Measurements from ENCODE around the gene SLC7A1. TPM values are rescaled to one million over a fixed set of nuclear protein-coding genes. Genes with fewer than 3 reads are reported as not detected.

The SLC7A1 gene
- polyA plus RNA-seq, 4 donors, result 3.2 to 34.6 (median 7.5) TPM

GRCh38 chr13:29500386-29500785 lies 95.1 kb downstream of the SLC7A1 start:
- Histone ChIP-seq H3K27me3 (ENCODE audit: control insufficient read depth in 3 of 3, insufficient read depth in 3 of 3, low read length in 3 of 3) (peaks cover 0 to 18% (median 0%) of the 10 kb centered on the region in 3 donors), H3K27ac (ENCODE audit: low read depth in 1 of 3, low read length in 2 of 3) (no peak overlapping the region), H3K4me3 (ENCODE audit: low read depth in 1 of 3, low read length in 3 of 3) (no peak overlapping the region), H3K36me3 (ENCODE audit: control insufficient read depth in 3 of 3, insufficient read depth in 2 of 3, low read depth in 1 of 3, low read length in 3 of 3) (no peaks in the 10 kb centered on the region), H3K9me3 (ENCODE audit: control insufficient read depth in 2 of 2, insufficient read depth in 1 of 2, low read depth in 1 of 2, low read length in 1 of 2) (no peaks in the 10 kb centered on the region), H3K4me1 (ENCODE audit: control insufficient read depth in 3 of 3, insufficient read depth in 2 of 3, low read depth in 1 of 3, low read length in 2 of 3) (peaks cover 0 to 4% (median 0%) of the 10 kb centered on the region in 3 donors)
- 87 to 92% (median 87%) methylated on average over 7 of the region's 7 CpGs for WGBS, 3 donors
- no peak for DNase-seq
- FAIRE-seq, result no peak

DNA sequence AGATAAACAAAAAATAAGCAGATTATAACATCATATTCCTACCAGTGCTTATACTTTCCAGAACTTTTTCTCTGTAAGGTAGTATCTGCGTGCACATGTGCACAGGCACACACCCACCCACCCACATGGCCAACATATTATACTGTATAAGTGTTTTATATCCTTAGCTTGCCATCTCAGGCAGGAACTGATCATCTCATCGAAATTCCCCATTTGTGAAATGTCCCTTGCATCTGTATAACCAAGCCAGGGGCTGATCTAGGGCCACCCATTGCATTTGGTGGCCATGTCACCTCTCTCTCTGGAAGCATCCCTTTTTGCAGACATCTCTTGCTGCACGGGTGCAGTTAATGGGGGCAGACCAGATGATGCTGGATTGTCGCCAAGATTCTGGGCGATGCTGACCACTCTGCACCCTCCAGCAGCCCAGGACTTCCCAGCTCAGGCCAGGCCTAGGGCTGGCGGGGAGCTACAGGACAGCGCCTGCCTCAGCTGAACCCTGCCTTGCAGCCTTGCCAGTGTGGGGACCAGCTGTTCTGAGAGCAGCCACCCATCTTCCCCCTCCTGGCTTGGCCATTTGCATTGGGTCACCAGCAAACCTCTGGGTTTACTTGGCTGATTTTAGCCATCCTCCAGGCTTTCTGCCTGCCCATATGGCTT lies 95.9 kb downstream of the SLC7A1 start:
- H3K27ac ChIP-seq (ENCODE audit: low read depth in 1 of 3, low read length in 2 of 3), result no peak overlapping the region
- no peaks in the 10 kb centered on the region for H3K9me3 ChIP-seq (ENCODE audit: control insufficient read depth in 2 of 2, insufficient read depth in 1 of 2, low read depth in 1 of 2, low read length in 1 of 2)
- DNase-seq, result no peak
- 81 to 85% (median 81%) methylated on average over 7 of the region's 7 CpGs for WGBS, 3 donors
- no peaks in the 10 kb centered on the region for H3K36me3 ChIP-seq (ENCODE audit: control insufficient read depth in 3 of 3, insufficient read depth in 2 of 3, low read depth in 1 of 3, low read length in 3 of 3)
- peaks cover 0 to 18% (median 0%) of the 10 kb centered on the region in 3 donors for H3K27me3 ChIP-seq (ENCODE audit: control insufficient read depth in 3 of 3, insufficient read depth in 3 of 3, low read length in 3 of 3)
- H3K4me1 ChIP-seq (ENCODE audit: control insufficient read depth in 3 of 3, insufficient read depth in 2 of 3, low read depth in 1 of 3, low read length in 2 of 3), result peaks cover 0 to 4% (median 0%) of the 10 kb centered on the region in 3 donors
- no peak overlapping the region for H3K4me3 ChIP-seq (ENCODE audit: low read depth in 1 of 3, low read length in 3 of 3)
- FAIRE-seq, result no peak

GRCh38 chr13:29498426-29499040 lies 97.0 kb downstream of the SLC7A1 start:
- 84 to 91% (median 88%) methylated on average over 13 of the region's 13 CpGs for WGBS, 3 donors
- H3K27me3 ChIP-seq (ENCODE audit: control insufficient read depth in 3 of 3, insufficient read depth in 3 of 3, low read length in 3 of 3), result peaks cover 0 to 14% (median 0%) of the 10 kb centered on the region in 3 donors

GRCh38 chr13:29497137-29497654 lies 98.3 kb downstream of the SLC7A1 start:
- DNase-seq (peak in 1 of 2 donors; percentile 44), FAIRE-seq (no peak)
- Histone ChIP-seq H3K4me1 (ENCODE audit: control insufficient read depth in 3 of 3, insufficient read depth in 2 of 3, low read depth in 1 of 3, low read length in 2 of 3) (peaks cover 0 to 4% (median 0%) of the 10 kb centered on the region in 3 donors), H3K9me3 (ENCODE audit: control insufficient read depth in 2 of 2, insufficient read depth in 1 of 2, low read depth in 1 of 2, low read length in 1 of 2) (no peaks in the 10 kb centered on the region), H3K27ac (ENCODE audit: low read depth in 1 of 3, low read length in 2 of 3) (peak overlapping the region in 2 of 3 donors; percentile 27 to 42), H3K4me3 (ENCODE audit: low read depth in 1 of 3, low read length in 3 of 3) (no peak overlapping the region), H3K27me3 (ENCODE audit: control insufficient read depth in 3 of 3, insufficient read depth in 3 of 3, low read length in 3 of 3) (peaks cover 0 to 4% (median 0%) of the 10 kb centered on the region in 3 donors), H3K36me3 (ENCODE audit: control insufficient read depth in 3 of 3, insufficient read depth in 2 of 3, low read depth in 1 of 3, low read length in 3 of 3) (no peaks in the 10 kb centered on the region)
- 49 to 82% (median 64%) methylated on average over 15 of the region's 15 CpGs for WGBS, 3 donors

More at GRCh38 chr13:29498426-29499040, 97.0 kb downstream of the SLC7A1 start:
- H3K27ac ChIP-seq (ENCODE audit: low read depth in 1 of 3, low read length in 2 of 3), result no peak overlapping the region
- no peak for FAIRE-seq
- DNase-seq, result no peak
- H3K36me3 ChIP-seq (ENCODE audit: control insufficient read depth in 3 of 3, insufficient read depth in 2 of 3, low read depth in 1 of 3, low read length in 3 of 3), result no peaks in the 10 kb centered on the region
- H3K9me3 ChIP-seq (ENCODE audit: control insufficient read depth in 2 of 2, insufficient read depth in 1 of 2, low read depth in 1 of 2, low read length in 1 of 2), result no peaks in the 10 kb centered on the region
- no peak overlapping the region for H3K4me3 ChIP-seq (ENCODE audit: low read depth in 1 of 3, low read length in 3 of 3)
- H3K4me1 ChIP-seq (ENCODE audit: control insufficient read depth in 3 of 3, insufficient read depth in 2 of 3, low read depth in 1 of 3, low read length in 2 of 3), result peaks cover 0 to 4% (median 0%) of the 10 kb centered on the region in 3 donors

- FAIRE-seq (no peak), DNase-seq (no peak)
- Histone ChIP-seq H3K36me3 (ENCODE audit: control insufficient read depth in 3 of 3, insufficient read depth in 2 of 3, low read depth in 1 of 3, low read length in 3 of 3) (no peaks in the 10 kb centered on the region), H3K9me3 (ENCODE audit: control insufficient read depth in 2 of 2, insufficient read depth in 1 of 2, low read depth in 1 of 2, low read length in 1 of 2) (no peaks in the 10 kb centered on the region), H3K27ac (ENCODE audit: low read depth in 1 of 3, low read length in 2 of 3) (no peak overlapping the region), H3K4me3 (ENCODE audit: low read depth in 1 of 3, low read length in 3 of 3) (no peak overlapping the region), H3K4me1 (ENCODE audit: control insufficient read depth in 3 of 3, insufficient read depth in 2 of 3, low read depth in 1 of 3, low read length in 2 of 3) (peaks cover 0 to 4% (median 0%) of the 10 kb centered on the region in 3 donors), H3K27me3 (ENCODE audit: control insufficient read depth in 3 of 3, insufficient read depth in 3 of 3, low read length in 3 of 3) (peaks cover 0 to 4% (median 0%) of the 10 kb centered on the region in 3 donors)
- WGBS, 3 donors, result 56 to 68% (median 56%) methylated on average over 9 of the region's 9 CpGs
Observed at GRCh38 chr13:29496241-29496712, 99.2 kb downstream of the SLC7A1 start.

DNA sequence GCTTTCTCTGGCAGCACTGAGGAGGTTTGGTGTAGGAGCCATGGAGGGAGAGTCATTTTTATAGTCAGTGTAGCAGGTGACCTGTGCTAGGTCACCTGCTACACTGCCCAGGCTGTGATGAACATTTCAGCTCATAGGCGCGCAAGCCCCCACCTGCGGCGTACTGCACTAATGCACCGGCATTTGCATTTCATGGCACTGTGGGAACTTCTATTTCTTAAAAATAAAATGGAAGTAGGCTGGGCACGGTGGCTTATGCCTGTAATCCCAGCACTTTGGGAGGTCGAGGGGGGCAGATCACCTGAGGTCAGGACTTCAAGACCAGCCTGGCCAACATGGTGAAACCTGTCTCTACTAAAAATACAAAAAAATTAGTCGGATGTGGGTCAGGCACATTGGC lies 101.0 kb downstream of the SLC7A1 start:
- H3K27ac ChIP-seq (ENCODE audit: low read depth in 1 of 3, low read length in 2 of 3), result no peak overlapping the region
- no peak for DNase-seq
- no peak overlapping the region for H3K4me3 ChIP-seq (ENCODE audit: low read depth in 1 of 3, low read length in 3 of 3)
- peaks cover 0 to 4% (median 0%) of the 10 kb centered on the region in 3 donors for H3K4me1 ChIP-seq (ENCODE audit: control insufficient read depth in 3 of 3, insufficient read depth in 2 of 3, low read depth in 1 of 3, low read length in 2 of 3)
- no peaks in the 10 kb centered on the region for H3K36me3 ChIP-seq (ENCODE audit: control insufficient read depth in 3 of 3, insufficient read depth in 2 of 3, low read depth in 1 of 3, low read length in 3 of 3)
- no peaks in the 10 kb centered on the region for H3K9me3 ChIP-seq (ENCODE audit: control insufficient read depth in 2 of 2, insufficient read depth in 1 of 2, low read depth in 1 of 2, low read length in 1 of 2)
- peaks cover 0 to 6% (median 0%) of the 10 kb centered on the region in 3 donors for H3K27me3 ChIP-seq (ENCODE audit: control insufficient read depth in 3 of 3, insufficient read depth in 3 of 3, low read length in 3 of 3)
- 90 to 93% (median 91%) methylated on average over 8 of the region's 8 CpGs for WGBS, 3 donors
- no peak for FAIRE-seq

DNA sequence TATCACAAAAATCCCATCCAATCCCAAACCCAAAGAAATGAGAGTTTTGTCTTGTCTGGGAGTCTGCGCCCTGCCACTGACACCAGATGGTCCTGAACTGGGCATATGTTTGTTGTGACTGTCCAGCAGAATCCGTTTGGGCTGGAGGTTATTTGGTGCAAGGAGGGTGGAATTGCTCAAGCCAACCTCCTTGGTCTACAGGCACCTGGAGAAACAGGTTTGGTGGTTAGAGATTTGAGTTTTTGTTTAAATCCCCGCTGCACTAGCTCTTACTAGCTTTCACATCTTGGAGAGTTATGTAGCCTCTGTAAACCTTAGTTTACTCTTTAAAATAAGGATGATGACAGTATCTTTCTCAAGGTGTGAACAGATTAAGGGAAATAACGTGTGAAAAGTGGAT lies 101.7 kb downstream of the SLC7A1 start:
- Histone ChIP-seq H3K27me3 (ENCODE audit: control insufficient read depth in 3 of 3, insufficient read depth in 3 of 3, low read length in 3 of 3) (peaks cover 0 to 6% (median 0%) of the 10 kb centered on the region in 3 donors), H3K27ac (ENCODE audit: low read depth in 1 of 3, low read length in 2 of 3) (no peak overlapping the region), H3K9me3 (ENCODE audit: control insufficient read depth in 2 of 2, insufficient read depth in 1 of 2, low read depth in 1 of 2, low read length in 1 of 2) (no peaks in the 10 kb centered on the region), H3K36me3 (ENCODE audit: control insufficient read depth in 3 of 3, insufficient read depth in 2 of 3, low read depth in 1 of 3, low read length in 3 of 3) (no peaks in the 10 kb centered on the region), H3K4me1 (ENCODE audit: control insufficient read depth in 3 of 3, insufficient read depth in 2 of 3, low read depth in 1 of 3, low read length in 2 of 3) (peaks cover 0 to 4% (median 0%) of the 10 kb centered on the region in 3 donors), H3K4me3 (ENCODE audit: low read depth in 1 of 3, low read length in 3 of 3) (no peak overlapping the region)
- no peak for DNase-seq
- WGBS, 3 donors, result 72 to 76% (median 74%) methylated on average over 4 of the region's 4 CpGs
- FAIRE-seq, result no peak

DNA sequence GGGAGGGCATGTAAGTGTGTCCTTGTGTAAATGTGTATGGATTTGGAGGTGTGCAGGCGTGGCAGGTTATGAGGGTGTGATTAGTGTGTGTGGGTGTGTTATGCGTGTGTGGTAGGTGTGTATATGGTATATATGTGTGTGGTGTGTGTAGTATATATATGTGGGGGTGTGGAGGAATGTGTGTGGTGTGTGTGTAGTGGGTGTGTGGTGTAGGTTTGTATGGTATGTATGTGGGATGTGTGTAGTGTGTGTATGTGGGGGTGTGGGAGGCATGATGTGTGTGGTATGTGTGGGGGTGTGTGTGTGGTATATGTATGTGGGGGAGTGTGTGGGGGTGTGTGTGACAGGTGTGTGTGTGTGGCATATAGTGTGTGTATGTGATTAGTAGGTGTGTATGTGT lies 104.2 kb downstream of the SLC7A1 start:
- Histone ChIP-seq H3K36me3 (ENCODE audit: control insufficient read depth in 3 of 3, insufficient read depth in 2 of 3, low read depth in 1 of 3, low read length in 3 of 3) (no peaks in the 10 kb centered on the region), H3K27ac (ENCODE audit: low read depth in 1 of 3, low read length in 2 of 3) (no peak overlapping the region), H3K27me3 (ENCODE audit: control insufficient read depth in 3 of 3, insufficient read depth in 3 of 3, low read length in 3 of 3) (peaks cover 0 to 5% (median 0%) of the 10 kb centered on the region in 3 donors), H3K9me3 (ENCODE audit: control insufficient read depth in 2 of 2, insufficient read depth in 1 of 2, low read depth in 1 of 2, low read length in 1 of 2) (no peaks in the 10 kb centered on the region), H3K4me1 (ENCODE audit: control insufficient read depth in 3 of 3, insufficient read depth in 2 of 3, low read depth in 1 of 3, low read length in 2 of 3) (no peaks in the 10 kb centered on the region), H3K4me3 (ENCODE audit: low read depth in 1 of 3, low read length in 3 of 3) (no peak overlapping the region)
- FAIRE-seq (no peak), DNase-seq (no peak)
- 45 to 69% (median 54%) methylated on average over 2 of the region's 2 CpGs for WGBS, 3 donors
